GM12878 (cell line): Measurements from ENCODE around the gene DYNC2LI1. TPM values are rescaled to one million over a fixed set of nuclear protein-coding genes. Genes with fewer than 3 reads are reported as not detected.

Source experiments
- ATAC-seq: fragments of 200-7000 bp; cut with Tn5 transposase; 3 replicates; pipeline ENCODE4 v1.9.1; 2020; ENCODE audit warnings: mild to moderate bottlenecking, moderate library complexity
- BruUV-seq: library from RNA; stranded (reverse); fragments of 400-500 nt; replicated peaks from 2 replicates; lab custom pipeline; 2021; lab: Mats Ljungman, UMichigan
- CTCF ChIA-PET: fragments of 300-600 bp; sonication (Branson Sonifier 250); formaldehyde crosslinking; extraction: SDS; loops from one replicate; lab custom pipeline; 2021; ENCODE audit warnings: inconsistent platforms; lab: Yijun Ruan, JAX
- POLR2A ChIA-PET: fragments of 350-600 bp; formaldehyde crosslinking; extraction: SDS; loops from one replicate; lab custom pipeline; 2021; ENCODE audit warnings: inconsistent platforms; lab: Charles Lee
- RAD21 ChIA-PET: fragments of 300-600 bp; sonication (Branson Sonifier 250); formaldehyde crosslinking; loops from one replicate; lab custom pipeline; 2023; ENCODE audit warnings: antibody characterized with exemption; ENCODE audit not compliant: unreplicated experiment; lab: Charles Lee
- SMC1A ChIA-PET: fragments of 300-600 bp; sonication (Branson Sonifier 250); formaldehyde crosslinking; loops from one replicate; lab custom pipeline; 2023; ENCODE audit not compliant: unreplicated experiment, uncharacterized antibody; lab: Charles Lee
- DNase-seq: peaks from one replicate; pipeline ENCODE4 v3.0.0-alpha.2; 2011; ENCODE audit warnings: low read depth, low spot score
- FAIRE-seq: peaks from 3 replicates; lab custom pipeline; 2011; peaks lifted over from hg19 to GRCh38; lab: Jason Lieb, UNC
- H2AFZ ChIP-seq: 2 replicates; pipeline ENCODE4 v1.6.0; 2011; ENCODE audit warnings: low read depth, low read length, control low read depth; ENCODE audit not compliant: control insufficient read depth
- H3K27ac ChIP-seq: 2 replicates; pipeline ENCODE4 v1.5.1; 2011; ENCODE audit warnings: control low read depth; ENCODE audit not compliant: control insufficient read depth, insufficient read depth
- H3K27me3 ChIP-seq, 2 experiments: replicated peaks in 1 of 2; 2 replicates each; pipeline versions ENCODE4 v1.6.0 to v1.6.1; 2011; ENCODE audit warnings: low read length in 1 of 2; ENCODE audit not compliant: control insufficient read depth in 2 of 2, insufficient read depth in 2 of 2
- H3K36me3 ChIP-seq, 2 experiments: 2 replicates each; pipeline ENCODE4 v1.5.1; 2011; ENCODE audit warnings: low read length in 1 of 2; ENCODE audit not compliant: control insufficient read depth in 2 of 2, insufficient read depth in 2 of 2
- H3K4me1 ChIP-seq: 2 replicates; pipeline ENCODE4 v1.6.1; 2011; ENCODE audit warnings: mild to moderate bottlenecking, low read length, moderate library complexity, mixed read lengths; ENCODE audit not compliant: control insufficient read depth, insufficient read depth
- H3K4me2 ChIP-seq: 2 replicates; pipeline ENCODE4 v1.6.0; 2011; ENCODE audit warnings: control low read depth; ENCODE audit not compliant: control insufficient read depth, insufficient read depth
- H3K4me3 ChIP-seq: fragments of 200-600 bp; sonication (generic); 2 replicates; pipeline ENCODE4 v1.5.1; 2016
- H3K79me2 ChIP-seq: 2 replicates; pipeline ENCODE4 v1.6.0; 2011; ENCODE audit warnings: low read length; ENCODE audit not compliant: control insufficient read depth, insufficient read depth
- H3K9ac ChIP-seq: 2 replicates; pipeline ENCODE4 v1.8.0; 2011; ENCODE audit warnings: low read length, control low read depth, mixed read lengths; ENCODE audit not compliant: control insufficient read depth, insufficient read depth
- H3K9me3 ChIP-seq: replicated peaks from 3 replicates; pipeline ENCODE4 v1.5.1; 2011; ENCODE audit warnings: mild to moderate bottlenecking, low read length; ENCODE audit not compliant: control insufficient read depth, insufficient read depth
- H4K20me1 ChIP-seq: 2 replicates; pipeline ENCODE4 v1.6.0; 2011; ENCODE audit not compliant: control insufficient read depth, insufficient read depth
- EED ChIP-seq: sonication (generic); IDR thresholded peaks from 2 replicates; pipeline ENCODE4 v1.6.1; 2016; ENCODE audit warnings: antibody characterized with exemption, low read depth
- FOXM1 ChIP-seq: IDR thresholded peaks from 2 replicates; pipeline ENCODE4 v1.6.1; 2012; ENCODE audit warnings: low read depth, mild to moderate bottlenecking, inconsistent platforms, low read length, moderate library complexity
- GABPA ChIP-seq: IDR thresholded peaks from 2 replicates; pipeline ENCODE4 v1.6.1; 2014; ENCODE audit warnings: antibody characterized with exemption, low read depth, mild to moderate bottlenecking, inconsistent platforms
- IKZF2 ChIP-seq, 2 experiments: fragments of 450-650 bp; IDR thresholded peaks; 2 replicates each; pipeline ENCODE4 v1.6.1; 2017; ENCODE audit warnings: mild to moderate bottlenecking in 2 of 2, moderate library complexity in 2 of 2
- MTA3 ChIP-seq: IDR thresholded peaks from 2 replicates; pipeline ENCODE4 v1.6.1; 2012; ENCODE audit warnings: low read length, inconsistent platforms, borderline replicate concordance
- NFYA ChIP-seq: IDR thresholded peaks from 2 replicates; pipeline ENCODE4 v1.6.1; 2011; ENCODE audit warnings: low read depth, mild to moderate bottlenecking, low read length, improper control_type of control experiment, borderline replicate concordance
- PAX8 ChIP-seq: fragments of 450-650 bp; IDR thresholded peaks from 2 replicates; pipeline ENCODE4 v1.6.1; 2017; ENCODE audit warnings: mild to moderate bottlenecking, moderate library complexity
- PBX3 ChIP-seq: IDR thresholded peaks from 2 replicates; pipeline ENCODE4 v1.6.1; 2011; ENCODE audit warnings: mild to moderate bottlenecking, low read depth, low read length, moderate library complexity; ENCODE audit not compliant: insufficient replicate concordance
- REST ChIP-seq: IDR thresholded peaks from 2 replicates; pipeline ENCODE4 v1.6.1; 2012; ENCODE audit warnings: mild to moderate bottlenecking, low read depth, low read length
- RFX5 ChIP-seq: IDR thresholded peaks from 2 replicates; pipeline ENCODE4 v1.6.1; 2011; ENCODE audit warnings: low read depth, low read length, improper control_type of control experiment
- SUPT20H ChIP-seq: IDR thresholded peaks from 2 replicates; pipeline ENCODE4 v1.6.1; 2011; ENCODE audit warnings: low read depth, mild to moderate bottlenecking, low read length, moderate library complexity, borderline replicate concordance; ENCODE audit not compliant: control insufficient read depth
- TAF1 ChIP-seq: IDR thresholded peaks from 2 replicates; pipeline ENCODE4 v1.6.1; 2011; ENCODE audit warnings: mild to moderate bottlenecking, low read depth, low read length, borderline replicate concordance
- YBX1 ChIP-seq: fragments of 450-650 bp; IDR thresholded peaks from 2 replicates; pipeline ENCODE4 v1.6.1; 2016; ENCODE audit warnings: antibody characterized with exemption
- YY1 ChIP-seq: IDR thresholded peaks from 2 replicates; pipeline ENCODE4 v1.6.1; 2011; ENCODE audit warnings: low read depth, mild to moderate bottlenecking, low read length
- ZSCAN29 ChIP-seq: fragments of 450-650 bp; IDR thresholded peaks from 2 replicates; pipeline ENCODE4 v1.6.1; 2017; ENCODE audit warnings: mild to moderate bottlenecking, moderate library complexity
- whole genome bisulfite sequencing: methylation state at CpG from one replicate; pipeline ENCODE4 v1.1.6; 2016; ENCODE audit warnings: low lambda C conversion rate; ENCODE audit not compliant: insufficient replicate concordance, insufficient coverage; ENCODE audit errors: missing lambda C conversion rate; 5-methylcytosine and 5-hydroxymethylcytosine counted together
- in situ Hi-C: fragments of 300-500 bp; cut with MboI; formaldehyde crosslinking; loops from 9 replicates; pipeline ENCODE4 v1.14.3; 2018; ENCODE audit warnings: mixed read lengths
- intact Hi-C: fragments of 100-400 bp; cut with micrococcal nuclease; formaldehyde crosslinking; loops from one replicate; pipeline ENCODE4 v1.14.2; 2022; ENCODE audit not compliant: unreplicated experiment
- polyA plus RNA-seq, 11 experiments: library from polyadenylated mRNA; depleted of rRNA in 4 of 11; unstranded in 6 of 11; stranded (reverse) in 5 of 11; fragments of >200 nt; fragmentation: Nextera tagmentation in 4 of 11; fragmentation: Illumina TruSeq in 1 of 11; extraction: Ambion mirVana in 4 of 11; extraction: Trizol in 1 of 11; gene quantifications; 1 replicate in 1 of 11; 2 replicates in 10 of 11; pipeline versions ENCODE4 v1.2.1 to v1.2.3, GENCODE V29; 2011 to 2016; ENCODE audit warnings: inconsistent platforms in 2 of 11, missing spikeins in 2 of 11, low read depth in 1 of 11
- total RNA-seq, 4 experiments: library from RNA; depleted of rRNA in 3 of 4; stranded (reverse); fragments of >200 nt in 3 of 4; fragmentation: Illumina TruSeq in 1 of 4; extraction: Trizol in 1 of 4; gene quantifications; 2 replicates each; pipeline versions ENCODE4 v1.2.1 to v1.2.3, GENCODE V29; 2013 to 2021
- TF ChIP-seq, protein P1 (sequence below), 3 experiments: IDR thresholded peaks in 2 of 3; conservative IDR thresholded peaks in 1 of 3; 2 replicates each; pipeline ENCODE4 v1.5.1; 2011; ENCODE audit warnings: low read depth in 3 of 3, low read length in 3 of 3, mild to moderate bottlenecking in 3 of 3, control low read depth in 2 of 3, moderate library complexity in 2 of 3, inconsistent platforms in 1 of 3, mixed read lengths in 1 of 3; ENCODE audit not compliant: control insufficient read depth in 2 of 3, insufficient read depth in 1 of 3; ENCODE audit errors: extremely low read depth in 1 of 3

The DYNC2LI1 gene
- total and polyA plus RNA-seq, 10 of the 15 experiments (the other 5 are each of a cell fraction or from before 2014, with no cell fraction given): 9.5 to 27.3 (median 19.3) TPM

GRCh38 chr2:43802135-43802534 lies 28.3 kb downstream of the DYNC2LI1 start (continued):
- TF ChIP-seq ZSCAN29 (no peak), YY1 (no peak), PAX8 (no peak), TAF1 (no peak)
- TF ChIP-seq, all 136 proteins: peak for 0

GRCh38 chr2:43803113-43803512 lies 29.3 kb downstream of the DYNC2LI1 start:
- H3K4me2 ChIP-seq: no peak overlapping the region
- SMC1A ChIA-PET: no interaction called here
- no peaks in the 10 kb centered on the region for H3K27me3 ChIP-seq
- no peaks in the 10 kb centered on the region for H3K9me3 ChIP-seq
- H3K4me3 ChIP-seq: no peak overlapping the region
- H2AFZ ChIP-seq: no peak overlapping the region
- H3K36me3 ChIP-seq: no peaks in the 10 kb centered on the region; a peak in 1 of 4 replicates
- no peaks in the 10 kb centered on the region for H4K20me1 ChIP-seq
- 94% methylated on average over 1 of the region's 1 CpG for WGBS
- H3K9ac ChIP-seq: no peak overlapping the region
- intact Hi-C loops: no loop called here
- no peaks in the 10 kb centered on the region for H3K4me1 ChIP-seq
- POLR2A ChIA-PET: no interaction called here
- FAIRE-seq (no peak), DNase-seq (no peak), ATAC-seq (no peak)
- CTCF ChIA-PET: no interaction called here
- RAD21 ChIA-PET: no interaction called here
- in situ Hi-C loops: no loop called here
- BruUV-seq: no TSS peak
- no peak overlapping the region for H3K27ac ChIP-seq
- TF ChIP-seq FOXM1: no peak
- TF ChIP-seq, protein P1, sequence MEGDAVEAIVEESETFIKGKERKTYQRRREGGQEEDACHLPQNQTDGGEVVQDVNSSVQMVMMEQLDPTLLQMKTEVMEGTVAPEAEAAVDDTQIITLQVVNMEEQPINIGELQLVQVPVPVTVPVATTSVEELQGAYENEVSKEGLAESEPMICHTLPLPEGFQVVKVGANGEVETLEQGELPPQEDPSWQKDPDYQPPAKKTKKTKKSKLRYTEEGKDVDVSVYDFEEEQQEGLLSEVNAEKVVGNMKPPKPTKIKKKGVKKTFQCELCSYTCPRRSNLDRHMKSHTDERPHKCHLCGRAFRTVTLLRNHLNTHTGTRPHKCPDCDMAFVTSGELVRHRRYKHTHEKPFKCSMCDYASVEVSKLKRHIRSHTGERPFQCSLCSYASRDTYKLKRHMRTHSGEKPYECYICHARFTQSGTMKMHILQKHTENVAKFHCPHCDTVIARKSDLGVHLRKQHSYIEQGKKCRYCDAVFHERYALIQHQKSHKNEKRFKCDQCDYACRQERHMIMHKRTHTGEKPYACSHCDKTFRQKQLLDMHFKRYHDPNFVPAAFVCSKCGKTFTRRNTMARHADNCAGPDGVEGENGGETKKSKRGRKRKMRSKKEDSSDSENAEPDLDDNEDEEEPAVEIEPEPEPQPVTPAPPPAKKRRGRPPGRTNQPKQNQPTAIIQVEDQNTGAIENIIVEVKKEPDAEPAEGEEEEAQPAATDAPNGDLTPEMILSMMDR (IDR thresholded peaks at IDR 0.05 in 2 of 3, conservative IDR thresholded peaks at IDR 0.05 in 1 of 3; ENCODE audit: control insufficient read depth in 2 of 3, extremely low read depth in 1 of 3, insufficient read depth in 1 of 3, low read depth in 3 of 3, low read length in 3 of 3): no peak
- TF ChIP-seq IKZF2 (IDR thresholded peaks at IDR 0.05): no peak
- no peak for TF ChIP-seq REST
- no peak for TF ChIP-seq SUPT20H
- TF ChIP-seq YBX1: no peak
- TF ChIP-seq MTA3: no peak
- no peak for TF ChIP-seq PBX3
- no peak for TF ChIP-seq GABPA
- no peak for TF ChIP-seq YY1
- no peak for TF ChIP-seq RFX5
- TF ChIP-seq EED: no peak
- TF ChIP-seq NFYA: no peak
- TF ChIP-seq, all 136 proteins: peak for 0
- no peaks in the 10 kb centered on the region for H3K79me2 ChIP-seq
